IMR-90 (cell line): Measurements from ENCODE around the gene LARP1B.
"Not testable (repeated sequence)": the region's sequence is repeated elsewhere in the genome, so short reads cannot be mapped to it uniquely, and the experiment has no call there.

ENCODE experiments used
- CEBPB ChIP-seq: IDR thresholded peaks from 2 replicates; pipeline ENCODE4 v1.6.1; 2012; ENCODE audit warnings: low read depth, low read length, improper control_type of control experiment
- CTCF ChIP-seq: conservative IDR thresholded peaks from 2 replicates; pipeline ENCODE4 v1.5.1; 2012; ENCODE audit warnings: mild to moderate bottlenecking, low read depth, low read length, improper control_type of control experiment
- MXI1 ChIP-seq: IDR thresholded peaks from 2 replicates; pipeline ENCODE4 v1.6.1; 2012; ENCODE audit warnings: low read depth, mild to moderate bottlenecking, low read length, moderate library complexity, borderline replicate concordance
- NFE2L2 ChIP-seq: fragments of 150-350 bp; IDR thresholded peaks from 2 replicates; pipeline ENCODE4 v1.6.1; 2016; ENCODE audit warnings: low read depth, mild to moderate bottlenecking, low read length
- POLR2A ChIP-seq: IDR thresholded peaks from 2 replicates; pipeline ENCODE4 v1.6.1; 2012; ENCODE audit warnings: mild to moderate bottlenecking, low read depth, low read length
- RAD21 ChIP-seq: IDR thresholded peaks from 2 replicates; pipeline ENCODE4 v1.6.1; 2012; ENCODE audit warnings: low read length, improper control_type of control experiment
- RCOR1 ChIP-seq: IDR thresholded peaks from 2 replicates; pipeline ENCODE4 v1.6.1; 2012; ENCODE audit warnings: mild to moderate bottlenecking, low read length, improper control_type of control experiment; ENCODE audit not compliant: insufficient replicate concordance
- RFX5 ChIP-seq: IDR thresholded peaks from 2 replicates; pipeline ENCODE4 v1.8.0; 2012; ENCODE audit warnings: low read depth, mild to moderate bottlenecking, low read length, moderate library complexity
- SMC3 ChIP-seq: fragments of 150-350 bp; IDR thresholded peaks from 2 replicates; pipeline ENCODE4 v1.6.1; 2016; ENCODE audit warnings: low read depth, mild to moderate bottlenecking, antibody characterized with exemption, low read length, moderate library complexity

DNA sequence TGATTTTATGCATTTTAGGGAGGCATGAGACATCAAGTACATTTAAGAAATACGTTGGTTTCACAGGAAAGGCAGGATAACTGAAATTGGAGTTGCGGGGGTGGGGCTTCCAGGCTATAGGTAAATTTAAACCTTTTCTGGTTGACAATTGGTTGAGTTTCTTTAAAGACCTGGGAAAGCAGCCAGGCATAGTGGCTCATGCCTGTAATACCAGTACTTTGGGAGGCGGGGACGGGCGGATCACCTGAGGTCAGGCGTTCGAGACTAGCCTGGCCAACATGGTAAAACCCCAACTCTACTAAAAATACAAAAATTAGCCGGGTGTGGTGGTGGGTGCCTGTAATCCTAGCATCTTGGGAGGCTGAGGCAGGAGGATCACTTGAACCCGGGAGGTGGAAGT lies 6.2 kb upstream of the LARP1B start:
- TF ChIP-seq POLR2A, RFX5, CTCF, NFE2L2, MXI1, SMC3, RCOR1, CEBPB, RAD21: not testable (repeated sequence)
